CMK (cell line): ENCODE data around the gene PCSK1N.
"Not testable (repeated sequence)": the region's sequence is repeated elsewhere in the genome, so short reads cannot be mapped to it uniquely, and the experiment has no call there.

Experiments used
- DNase-seq: peaks from one replicate; pipeline ENCODE4 v3.0.0-alpha.2; 2010; ENCODE audit warnings: low read depth

PCSK1N gene

GRCh38 chrX:48835524-48836329 is at the start of gene PCSK1N:
Gene PCSK1N (minus strand): TSS chrX:48835610. CDS start chrX:48835532, 78 bp downstream.
- DNase-seq = no peak

- DNase-seq = no peak
Measured at GRCh38 chrX:48883729-48884128, 48.3 kb upstream of the PCSK1N start.

GRCh38 chrX:48876944-48877343 is 41.5 kb upstream of the PCSK1N start:
- not testable (repeated sequence) for DNase-seq

GRCh38 chrX:48872017-48872416 is 36.6 kb upstream of the PCSK1N start:
- not testable (repeated sequence) for DNase-seq

- peak; percentile 29 for DNase-seq
Measured at GRCh38 chrX:48864210-48864609, 28.8 kb upstream of the PCSK1N start.

GRCh38 chrX:48854898-48855297 is 19.5 kb upstream of the PCSK1N start:
- no peak for DNase-seq

GRCh38 chrX:48854121-48854804 is 18.9 kb upstream of the PCSK1N start:
- DNase-seq = not testable (repeated sequence)

GRCh38 chrX:48853494-48853893 is 18.1 kb upstream of the PCSK1N start:
- not testable (repeated sequence) for DNase-seq

GRCh38 chrX:48852857-48853256 is 17.4 kb upstream of the PCSK1N start:
- no peak for DNase-seq

- no peak for DNase-seq
Measured at GRCh38 chrX:48848847-48849246, 13.4 kb upstream of the PCSK1N start.

GRCh38 chrX:48839686-48840085 is 4.3 kb upstream of the PCSK1N start:
- no peak for DNase-seq

- DNase-seq = no peak
Measured at GRCh38 chrX:48834383-48834709, 1.1 kb downstream of the PCSK1N start.

GRCh38 chrX:48833542-48834138 is 1.8 kb downstream of the PCSK1N start:
- DNase-seq = no peak

- no peak for DNase-seq
Measured at GRCh38 chrX:48831909-48832291, 3.5 kb downstream of the PCSK1N start.

GRCh38 chrX:48831136-48831908 is 4.1 kb downstream of the PCSK1N start:
- DNase-seq = no peak

GRCh38 chrX:48829016-48829735 is 6.2 kb downstream of the PCSK1N start:
- DNase-seq = no peak

GRCh38 chrX:48827654-48827968 is 7.8 kb downstream of the PCSK1N start:
- DNase-seq = no peak

- DNase-seq = no peak
Measured at GRCh38 chrX:48826876-48827653, 8.3 kb downstream of the PCSK1N start.

- no peak for DNase-seq
Measured at GRCh38 chrX:48826135-48826875, 9.1 kb downstream of the PCSK1N start, which contains the start of gene ERAS. Gene ERAS (plus strand): TSS chrX:48826513. CDS start chrX:48829124, 2,611 bp downstream.

GRCh38 chrX:48824066-48824465 is 11.3 kb downstream of the PCSK1N start:
- no peak for DNase-seq
